Measurements from ENCODE around the gene KRTAP9-1.

DNA sequence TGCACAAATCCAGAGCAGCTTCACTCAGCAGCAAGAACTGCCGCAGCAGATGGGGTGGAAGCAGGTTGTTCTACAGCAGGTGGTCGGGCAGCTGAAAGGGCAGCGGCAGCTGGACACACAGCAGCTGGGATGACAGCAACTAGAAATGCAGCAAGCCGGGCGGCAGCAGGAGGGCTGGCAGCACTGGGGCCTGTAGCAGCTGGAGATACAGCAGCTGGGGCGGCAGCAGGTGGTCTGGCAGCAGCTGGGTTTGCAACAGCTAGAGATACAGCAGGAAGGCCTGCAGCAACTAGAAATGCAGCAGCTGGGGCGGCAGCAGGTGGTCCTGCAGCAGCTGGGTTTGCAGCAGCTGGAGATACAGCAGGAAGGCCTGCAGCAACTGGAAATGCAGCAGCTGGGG lies 22.1 kb upstream of the KRTAP9-1 start:
- TF ChIP-seq, protein P1, sequence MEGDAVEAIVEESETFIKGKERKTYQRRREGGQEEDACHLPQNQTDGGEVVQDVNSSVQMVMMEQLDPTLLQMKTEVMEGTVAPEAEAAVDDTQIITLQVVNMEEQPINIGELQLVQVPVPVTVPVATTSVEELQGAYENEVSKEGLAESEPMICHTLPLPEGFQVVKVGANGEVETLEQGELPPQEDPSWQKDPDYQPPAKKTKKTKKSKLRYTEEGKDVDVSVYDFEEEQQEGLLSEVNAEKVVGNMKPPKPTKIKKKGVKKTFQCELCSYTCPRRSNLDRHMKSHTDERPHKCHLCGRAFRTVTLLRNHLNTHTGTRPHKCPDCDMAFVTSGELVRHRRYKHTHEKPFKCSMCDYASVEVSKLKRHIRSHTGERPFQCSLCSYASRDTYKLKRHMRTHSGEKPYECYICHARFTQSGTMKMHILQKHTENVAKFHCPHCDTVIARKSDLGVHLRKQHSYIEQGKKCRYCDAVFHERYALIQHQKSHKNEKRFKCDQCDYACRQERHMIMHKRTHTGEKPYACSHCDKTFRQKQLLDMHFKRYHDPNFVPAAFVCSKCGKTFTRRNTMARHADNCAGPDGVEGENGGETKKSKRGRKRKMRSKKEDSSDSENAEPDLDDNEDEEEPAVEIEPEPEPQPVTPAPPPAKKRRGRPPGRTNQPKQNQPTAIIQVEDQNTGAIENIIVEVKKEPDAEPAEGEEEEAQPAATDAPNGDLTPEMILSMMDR (conservative IDR thresholded peaks at IDR 0.05; ENCODE audit: low read length): no peak
- no peak for TF ChIP-seq EZH2phosphoT487 (IDR thresholded peaks at IDR 0.05; ENCODE audit: borderline replicate concordance, low read depth, low read length)
